HCT116 (cell line): ENCODE data around the gene ZNF212. TPM values are rescaled to one million over a fixed set of nuclear protein-coding genes. Genes with fewer than 3 reads are reported as not detected.

Source experiments
- ATAC-seq: fragments of 200-7000 bp; cut with Tn5 transposase; 2 replicates; pipeline ENCODE4 v1.9.1; 2020; ENCODE audit warnings: mild to moderate bottlenecking, moderate library complexity
- BruUV-seq: library from RNA; stranded (reverse); fragments of 400-500 nt; replicated peaks from 2 replicates; lab custom pipeline; 2021; lab: Mats Ljungman, UMichigan
- CTCF ChIA-PET: fragments of 300-600 bp; sonication (Branson Sonifier 250); formaldehyde crosslinking; loops from one replicate; lab custom pipeline; 2021; ENCODE audit warnings: antibody characterized with exemption; lab: Charles Lee
- POLR2A ChIA-PET: fragments of 300-600, 350-600 bp; sonication (Branson Sonifier 250); formaldehyde crosslinking; loops from one replicate; lab custom pipeline; 2021; ENCODE audit warnings: antibody characterized with exemption; lab: Charles Lee
- RAD21 ChIA-PET, 2 experiments: fragments of 300-600 bp; sonication (Branson Sonifier 250); formaldehyde crosslinking; loops; one replicate each; lab custom pipeline; 2023; ENCODE audit warnings: low total read pairs in 2 of 2; ENCODE audit not compliant: uncharacterized antibody in 2 of 2, unreplicated experiment in 2 of 2, low non-redundant PET in 1 of 2; lab: Charles Lee
- DNase-seq: peaks from one replicate; pipeline ENCODE4 v3.0.0-alpha.2; 2010; ENCODE audit warnings: low read depth, low spot score
- H2AFZ ChIP-seq: fragments of 200-600 bp; shearing (Covaris generic), sonication (generic); 2 replicates; pipeline ENCODE4 v1.6.1; 2017; ENCODE audit warnings: low read depth, mixed run types, mixed read lengths, antibody characterized with exemption, low read length; ENCODE audit not compliant: poor library complexity, severe bottlenecking
- H3K27ac ChIP-seq: 2 replicates; pipeline ENCODE4 v1.5.1; 2012; ENCODE audit warnings: low read depth, low read length
- H3K27me3 ChIP-seq: fragments of 200-600 bp; sonication (generic); 2 replicates; pipeline ENCODE4 v1.6.1; 2016; ENCODE audit warnings: mixed run types, low read length, mixed read lengths; ENCODE audit not compliant: insufficient read depth
- H3K36me3 ChIP-seq, 2 experiments: fragments of 200-500 bp in 1 of 2; fragments of 200-600 bp in 1 of 2; sonication (Bioruptor generic) in 1 of 2; sonication (generic) in 1 of 2; 2 replicates each; pipeline versions ENCODE4 v1.5.1 to v1.6.1; 2014 to 2016; ENCODE audit warnings: low read length in 2 of 2, inconsistent platforms in 1 of 2, mixed read lengths in 1 of 2, mixed run types in 1 of 2; ENCODE audit not compliant: insufficient read depth in 2 of 2, control insufficient read depth in 1 of 2
- H3K4me1 ChIP-seq, 2 experiments: fragments of 200-600 bp in 1 of 2; sonication (generic) in 1 of 2; 2 replicates each; pipeline versions ENCODE4 v1.5.1 to v1.6.1; 2012 to 2017; ENCODE audit warnings: low read length in 2 of 2, inconsistent platforms in 1 of 2, mild to moderate bottlenecking in 1 of 2, mixed read lengths in 1 of 2, mixed run types in 1 of 2, moderate library complexity in 1 of 2; ENCODE audit not compliant: insufficient read depth in 2 of 2, control insufficient read depth in 1 of 2
- H3K4me2 ChIP-seq: fragments of 200-600 bp; sonication (generic); 2 replicates; pipeline ENCODE4 v1.6.1; 2017; ENCODE audit warnings: mixed run types, low read length, mixed read lengths
- H3K4me3 ChIP-seq, 2 experiments: fragments of 200-600 bp in 1 of 2; sonication (generic) in 1 of 2; replicated peaks in 1 of 2; 2 replicates each; pipeline ENCODE4 v1.5.1; 2011 to 2016; ENCODE audit warnings: low read length in 2 of 2, control low read depth in 1 of 2, low read depth in 1 of 2, mild to moderate bottlenecking in 1 of 2, mixed read lengths in 1 of 2, mixed run types in 1 of 2
- H3K79me2 ChIP-seq: fragments of 200-600 bp; sonication (generic); 2 replicates; pipeline ENCODE4 v1.6.1; 2017; ENCODE audit warnings: mild to moderate bottlenecking, mixed run types, low read length, moderate library complexity, mixed read lengths; ENCODE audit not compliant: insufficient read depth
- H3K9ac ChIP-seq: fragments of 200-600 bp; sonication (generic); 2 replicates; pipeline ENCODE4 v1.6.1; 2016; ENCODE audit warnings: low read length, mixed read lengths
- H3K9me2 ChIP-seq: fragments of 200-600 bp; sonication (generic), shearing (Covaris generic); 2 replicates; pipeline ENCODE4 v1.6.1; 2017; ENCODE audit warnings: mixed run types, mild to moderate bottlenecking, moderate library complexity; ENCODE audit not compliant: insufficient read depth
- H3K9me3 ChIP-seq, 2 experiments: fragments of 200-500 bp in 1 of 2; fragments of 200-600 bp in 1 of 2; sonication (Bioruptor generic) in 1 of 2; sonication (generic) in 1 of 2; 2 replicates each; pipeline ENCODE4 v1.6.1; 2014 to 2017; ENCODE audit warnings: low read length in 2 of 2, mixed read lengths in 2 of 2, inconsistent platforms in 1 of 2, low read depth in 1 of 2, mild to moderate bottlenecking in 1 of 2, mixed run types in 1 of 2, moderate library complexity in 1 of 2; ENCODE audit not compliant: control insufficient read depth in 1 of 2, insufficient read depth in 1 of 2
- H4K20me1 ChIP-seq: fragments of 200-600 bp; sonication (generic), shearing (Covaris generic); 2 replicates; pipeline ENCODE4 v1.6.1; 2017; ENCODE audit warnings: mixed run types, mild to moderate bottlenecking, moderate library complexity; ENCODE audit not compliant: insufficient read depth
- CBX3 ChIP-seq: IDR thresholded peaks from 2 replicates; pipeline ENCODE4 v1.6.1; 2012; ENCODE audit warnings: low read depth
- ELF1 ChIP-seq: IDR thresholded peaks from 2 replicates; pipeline ENCODE4 v1.6.1; 2012; ENCODE audit warnings: low read depth, borderline replicate concordance
- EZH2 ChIP-seq: fragments of 200-600 bp; sonication (generic); IDR thresholded peaks from 2 replicates; pipeline ENCODE4 v1.6.1; 2017; ENCODE audit warnings: antibody characterized with exemption, mixed run types
- RAD21 ChIP-seq: IDR thresholded peaks from 2 replicates; pipeline ENCODE4 v1.6.1; 2012; ENCODE audit warnings: low read depth, mild to moderate bottlenecking
- REST ChIP-seq: IDR thresholded peaks from 2 replicates; pipeline ENCODE4 v1.6.1; 2012; ENCODE audit warnings: low read depth
- TCF7L2 ChIP-seq: IDR thresholded peaks from 2 replicates; pipeline ENCODE4 v1.7.0; 2011; ENCODE audit warnings: borderline replicate concordance, inconsistent platforms; ENCODE audit not compliant: insufficient read depth, insufficient read length; ENCODE audit errors: extremely low read depth
- intact Hi-C: fragments of 100-400 bp; cut with micrococcal nuclease; formaldehyde crosslinking; loops from 2 replicates; pipeline ENCODE4 v1.10.0; 2022
- total RNA-seq: library from RNA; stranded (reverse); gene quantifications from one replicate; pipeline ENCODE4 v1.2.1, GENCODE V29; 2021; ENCODE audit not compliant: unreplicated experiment

ZNF212 gene
- total RNA-seq, 1 experiment from 2014 or later: 13.7 TPM

GRCh38 chr7:149293338-149293737 is 53.9 kb downstream of the ZNF212 start:
- Histone ChIP-seq H3K27me3 (no peaks in the 10 kb centered on the region), H3K4me3 (no peak overlapping the region), H4K20me1 (no peaks in the 10 kb centered on the region), H3K79me2 (no peaks in the 10 kb centered on the region), H3K9me3 (no peaks in the 10 kb centered on the region), H3K36me3 (no peaks in the 10 kb centered on the region; a peak in 1 of 4 replicates), H3K4me2 (no peak overlapping the region), H3K9ac (no peak overlapping the region), H3K4me1 (no peaks in the 10 kb centered on the region), H2AFZ (no peak overlapping the region), H3K27ac (no peak overlapping the region), H3K9me2 (no peaks in the 10 kb centered on the region)
- RAD21 ChIA-PET: no interaction called here
- DNase-seq: no peak
- no peak for ATAC-seq
- no TSS peak for BruUV-seq
- intact Hi-C loops: no loop called here
- TF ChIP-seq EZH2: no peak
- CTCF ChIA-PET: interaction anchor here (2.3 kb wide), 1 partner anchor 17 kb away, joined by 6 read pairs; no protein-coding TSS in a partner anchor
- POLR2A ChIA-PET: no interaction called here

- no TSS peak for BruUV-seq
- no peak overlapping the region for H3K4me3 ChIP-seq
- intact Hi-C loops: no loop called here
- H3K9ac ChIP-seq: no peak overlapping the region
- H3K4me2 ChIP-seq: no peak overlapping the region
- H4K20me1 ChIP-seq: no peaks in the 10 kb centered on the region
- ChIA-PET POLR2A (no interaction called here), RAD21 (no interaction called here), CTCF (no interaction called here)
- H3K36me3 ChIP-seq: no peaks in the 10 kb centered on the region; a peak in 1 of 4 replicates
- DNase-seq: no peak
- no peaks in the 10 kb centered on the region for H3K9me2 ChIP-seq
- no peak for TF ChIP-seq TCF7L2
- TF ChIP-seq CBX3: no peak
- TF ChIP-seq RAD21: no peak
- TF ChIP-seq REST: no peak
- no peak for TF ChIP-seq ELF1
- no peaks in the 10 kb centered on the region for H3K9me3 ChIP-seq
- no peaks in the 10 kb centered on the region for H3K4me1 ChIP-seq
- H3K27ac ChIP-seq: no peak overlapping the region
- H3K27me3 ChIP-seq: no peaks in the 10 kb centered on the region
- no peak overlapping the region for H2AFZ ChIP-seq
- H3K79me2 ChIP-seq: no peaks in the 10 kb centered on the region
- no peak for ATAC-seq
Measured at GRCh38 chr7:149293946-149294633, 54.6 kb downstream of the ZNF212 start.
